GM12878 (cell line): Measurements from ENCODE around the gene UBE2D3. TPM values are rescaled to one million over a fixed set of nuclear protein-coding genes. Genes with fewer than 3 reads are reported as not detected.
A peak's percentile ranks its signal among the peaks of the same experiment; 100 is the strongest.

Experiments
- BMI1 ChIP-seq: fragments of 450-650 bp; IDR thresholded peaks from 2 replicates; pipeline ENCODE4 v1.6.1; 2016; ENCODE audit warnings: mild to moderate bottlenecking, moderate library complexity, borderline replicate concordance
- CBX5 ChIP-seq: sonication (generic); IDR thresholded peaks from 2 replicates; pipeline ENCODE4 v1.6.1; 2016; ENCODE audit warnings: low read depth, moderate library complexity, mild to moderate bottlenecking, inconsistent platforms
- CHD4 ChIP-seq: fragments of 200-600 bp; sonication (generic); IDR thresholded peaks from 2 replicates; pipeline ENCODE4 v1.6.1; 2016; ENCODE audit warnings: mild to moderate bottlenecking
- EP300 ChIP-seq, 2 experiments: fragments of 150-350 bp in 1 of 2; IDR thresholded peaks; 2 replicates each; pipeline ENCODE4 v1.6.1; 2011 to 2012; ENCODE audit warnings: low read depth in 2 of 2, low read length in 2 of 2, borderline replicate concordance in 1 of 2, improper control_type of control experiment in 1 of 2, inconsistent platforms in 1 of 2; ENCODE audit not compliant: control insufficient read depth in 1 of 2
- ETV6 ChIP-seq, 2 experiments: fragments of 450-650 bp in 1 of 2; IDR thresholded peaks in 1 of 2; conservative IDR thresholded peaks in 1 of 2; 2 replicates each; pipeline ENCODE4 v1.6.1; 2014; ENCODE audit warnings: antibody characterized with exemption in 1 of 2, borderline replicate concordance in 1 of 2, low read depth in 1 of 2, mild to moderate bottlenecking in 1 of 2, moderate library complexity in 1 of 2
- FOS ChIP-seq: IDR thresholded peaks from 3 replicates; pipeline ENCODE4 v1.6.1; 2011; ENCODE audit warnings: borderline replicate concordance; ENCODE audit not compliant: insufficient read length; ENCODE audit errors: extremely low read depth
- JUNB ChIP-seq: IDR thresholded peaks from 2 replicates; pipeline ENCODE4 v1.6.1; 2016; ENCODE audit warnings: antibody characterized with exemption, mild to moderate bottlenecking
- NBN ChIP-seq: fragments of 450-650 bp; IDR thresholded peaks from 2 replicates; pipeline ENCODE4 v1.6.1; 2016
- SREBF2 ChIP-seq: IDR thresholded peaks from 2 replicates; pipeline ENCODE4 v1.6.1; 2012; ENCODE audit warnings: mild to moderate bottlenecking, low read length
- STAT1 ChIP-seq: fragments of 450-650 bp; conservative IDR thresholded peaks from 2 replicates; pipeline ENCODE4 v1.6.1; 2014; ENCODE audit warnings: antibody characterized with exemption, mild to moderate bottlenecking
- TCF12 ChIP-seq: IDR thresholded peaks from 2 replicates; pipeline ENCODE4 v1.6.1; 2011; ENCODE audit warnings: low read depth, mild to moderate bottlenecking, low read length
- YBX1 ChIP-seq: fragments of 450-650 bp; IDR thresholded peaks from 2 replicates; pipeline ENCODE4 v1.6.1; 2016; ENCODE audit warnings: antibody characterized with exemption
- polyA plus RNA-seq, 11 experiments: library from polyadenylated mRNA; depleted of rRNA in 4 of 11; unstranded in 6 of 11; stranded (reverse) in 5 of 11; fragments of >200 nt; fragmentation: Nextera tagmentation in 4 of 11; fragmentation: Illumina TruSeq in 1 of 11; extraction: Ambion mirVana in 4 of 11; extraction: Trizol in 1 of 11; gene quantifications; 1 replicate in 1 of 11; 2 replicates in 10 of 11; pipeline versions ENCODE4 v1.2.1 to v1.2.3, GENCODE V29; 2011 to 2016; ENCODE audit warnings: inconsistent platforms in 2 of 11, missing spikeins in 2 of 11, low read depth in 1 of 11
- total RNA-seq, 4 experiments: library from RNA; depleted of rRNA in 3 of 4; stranded (reverse); fragments of >200 nt in 3 of 4; fragmentation: Illumina TruSeq in 1 of 4; extraction: Trizol in 1 of 4; gene quantifications; 2 replicates each; pipeline versions ENCODE4 v1.2.1 to v1.2.3, GENCODE V29; 2013 to 2021
- TF ChIP-seq, protein P1 (sequence below): fragments of 450-650 bp; conservative IDR thresholded peaks from 2 replicates; pipeline ENCODE4 v1.6.1; 2017; ENCODE audit warnings: mild to moderate bottlenecking, moderate library complexity
- TF ChIP-seq, protein P2 (sequence below): fragments of 450-650 bp; IDR thresholded peaks from 2 replicates; pipeline ENCODE4 v1.6.1; 2016; ENCODE audit warnings: mild to moderate bottlenecking
- TF ChIP-seq, protein P3 (sequence below): IDR thresholded peaks from 2 replicates; pipeline ENCODE4 v1.6.1; 2011; ENCODE audit warnings: mild to moderate bottlenecking, low read depth, low read length, moderate library complexity; ENCODE audit not compliant: insufficient replicate concordance
- TF ChIP-seq, protein P4 (sequence below): fragments of 450-650 bp; formaldehyde crosslinking; IDR thresholded peaks from 2 replicates; pipeline ENCODE4 v1.4.0; 2022; ENCODE audit warnings: mild to moderate bottlenecking, moderate library complexity
- TF ChIP-seq, protein P5 (sequence below): fragments of 450-650 bp; formaldehyde crosslinking; IDR thresholded peaks from 2 replicates; pipeline ENCODE4 v1.5.0; 2022; ENCODE audit warnings: mild to moderate bottlenecking, missing genetic modification characterization

UBE2D3 gene
- total and polyA plus RNA-seq, 10 of the 15 experiments (the other 5 are each of a cell fraction or from before 2014, with no cell fraction given): 162 to 572 (median 395) TPM

DNA sequence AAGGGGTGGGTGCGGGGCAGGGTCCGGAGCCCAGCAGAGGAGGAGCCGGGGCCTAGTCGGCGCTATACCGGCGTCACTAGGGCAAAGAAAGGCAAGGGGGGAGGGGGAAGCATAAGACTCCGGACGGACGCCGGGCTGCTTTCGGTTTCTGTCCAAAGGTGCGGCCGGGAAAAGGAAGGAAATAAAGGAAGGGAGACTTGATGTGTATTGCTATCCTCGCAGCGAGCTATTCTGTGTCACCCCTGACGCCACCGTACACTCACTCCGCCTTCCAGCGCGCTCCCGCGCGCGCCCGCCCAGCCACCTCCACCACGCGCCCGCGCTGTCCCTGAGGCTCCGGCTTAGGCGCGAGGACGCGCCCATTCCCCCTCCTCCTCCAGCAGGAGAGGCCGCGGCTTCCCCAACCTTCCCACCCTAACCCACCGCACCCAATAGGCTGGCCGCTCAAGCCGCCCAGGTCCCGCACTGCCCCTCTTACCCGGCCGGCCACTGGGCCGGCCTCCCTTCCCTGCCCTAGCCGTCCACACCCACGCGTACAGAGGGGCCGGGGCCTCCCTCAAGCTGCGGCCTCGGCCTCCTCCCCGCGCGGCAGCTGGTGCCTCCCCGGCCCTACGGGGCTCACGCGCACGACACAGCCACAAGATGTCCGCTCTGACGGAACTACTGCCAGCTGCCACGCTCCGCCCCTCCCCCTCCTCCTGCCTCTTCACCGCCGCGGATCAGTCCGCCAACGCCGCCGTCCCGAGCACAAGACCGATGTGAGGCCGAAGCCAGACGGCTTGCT is at the start of gene UBE2D3 (continued):
- TF ChIP-seq, protein P1, sequence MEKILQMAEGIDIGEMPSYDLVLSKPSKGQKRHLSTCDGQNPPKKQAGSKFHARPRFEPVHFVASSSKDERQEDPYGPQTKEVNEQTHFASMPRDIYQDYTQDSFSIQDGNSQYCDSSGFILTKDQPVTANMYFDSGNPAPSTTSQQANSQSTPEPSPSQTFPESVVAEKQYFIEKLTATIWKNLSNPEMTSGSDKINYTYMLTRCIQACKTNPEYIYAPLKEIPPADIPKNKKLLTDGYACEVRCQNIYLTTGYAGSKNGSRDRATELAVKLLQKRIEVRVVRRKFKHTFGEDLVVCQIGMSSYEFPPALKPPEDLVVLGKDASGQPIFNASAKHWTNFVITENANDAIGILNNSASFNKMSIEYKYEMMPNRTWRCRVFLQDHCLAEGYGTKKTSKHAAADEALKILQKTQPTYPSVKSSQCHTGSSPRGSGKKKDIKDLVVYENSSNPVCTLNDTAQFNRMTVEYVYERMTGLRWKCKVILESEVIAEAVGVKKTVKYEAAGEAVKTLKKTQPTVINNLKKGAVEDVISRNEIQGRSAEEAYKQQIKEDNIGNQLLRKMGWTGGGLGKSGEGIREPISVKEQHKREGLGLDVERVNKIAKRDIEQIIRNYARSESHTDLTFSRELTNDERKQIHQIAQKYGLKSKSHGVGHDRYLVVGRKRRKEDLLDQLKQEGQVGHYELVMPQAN: peak; percentile 89
- TF ChIP-seq BMI1 (no peak), CBX5 (no peak; the same call in 1 of the 2 replicates), CHD4 (no peak), FOS (no peak), JUNB (no peak), EP300 (IDR thresholded peaks at IDR 0.05; ENCODE audit: borderline replicate concordance in 1 of 2, control insufficient read depth in 1 of 2, low read depth in 2 of 2, low read length in 2 of 2) (peak; percentile 33 to 41; a peak in 2 of 4 replicates), SREBF2 (no peak), ETV6 (conservative IDR thresholded peaks at IDR 0.05 in 1 of 2, IDR thresholded peaks at IDR 0.05 in 1 of 2; ENCODE audit: borderline replicate concordance in 1 of 2, low read depth in 1 of 2) (peak in 1 of 2 experiments; percentile 84; a peak in 2 of 4 replicates), YBX1 (no peak), NBN (peak; percentile 74; the same call in 1 of the 2 replicates), STAT1 (peak; percentile 86; the same call in 1 of the 2 replicates), TCF12 (peak; percentile 94)
- TF ChIP-seq, protein P2, sequence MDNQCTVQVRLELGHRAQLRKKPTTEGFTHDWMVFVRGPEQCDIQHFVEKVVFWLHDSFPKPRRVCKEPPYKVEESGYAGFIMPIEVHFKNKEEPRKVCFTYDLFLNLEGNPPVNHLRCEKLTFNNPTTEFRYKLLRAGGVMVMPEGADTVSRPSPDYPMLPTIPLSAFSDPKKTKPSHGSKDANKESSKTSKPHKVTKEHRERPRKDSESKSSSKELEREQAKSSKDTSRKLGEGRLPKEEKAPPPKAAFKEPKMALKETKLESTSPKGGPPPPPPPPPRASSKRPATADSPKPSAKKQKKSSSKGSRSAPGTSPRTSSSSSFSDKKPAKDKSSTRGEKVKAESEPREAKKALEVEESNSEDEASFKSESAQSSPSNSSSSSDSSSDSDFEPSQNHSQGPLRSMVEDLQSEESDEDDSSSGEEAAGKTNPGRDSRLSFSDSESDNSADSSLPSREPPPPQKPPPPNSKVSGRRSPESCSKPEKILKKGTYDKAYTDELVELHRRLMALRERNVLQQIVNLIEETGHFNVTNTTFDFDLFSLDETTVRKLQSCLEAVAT: peak; percentile 83
- TF ChIP-seq, protein P3, sequence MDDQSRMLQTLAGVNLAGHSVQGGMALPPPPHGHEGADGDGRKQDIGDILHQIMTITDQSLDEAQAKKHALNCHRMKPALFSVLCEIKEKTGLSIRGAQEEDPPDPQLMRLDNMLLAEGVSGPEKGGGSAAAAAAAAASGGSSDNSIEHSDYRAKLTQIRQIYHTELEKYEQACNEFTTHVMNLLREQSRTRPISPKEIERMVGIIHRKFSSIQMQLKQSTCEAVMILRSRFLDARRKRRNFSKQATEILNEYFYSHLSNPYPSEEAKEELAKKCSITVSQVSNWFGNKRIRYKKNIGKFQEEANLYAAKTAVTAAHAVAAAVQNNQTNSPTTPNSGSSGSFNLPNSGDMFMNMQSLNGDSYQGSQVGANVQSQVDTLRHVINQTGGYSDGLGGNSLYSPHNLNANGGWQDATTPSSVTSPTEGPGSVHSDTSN: peak; percentile 81
- TF ChIP-seq, protein P4, sequence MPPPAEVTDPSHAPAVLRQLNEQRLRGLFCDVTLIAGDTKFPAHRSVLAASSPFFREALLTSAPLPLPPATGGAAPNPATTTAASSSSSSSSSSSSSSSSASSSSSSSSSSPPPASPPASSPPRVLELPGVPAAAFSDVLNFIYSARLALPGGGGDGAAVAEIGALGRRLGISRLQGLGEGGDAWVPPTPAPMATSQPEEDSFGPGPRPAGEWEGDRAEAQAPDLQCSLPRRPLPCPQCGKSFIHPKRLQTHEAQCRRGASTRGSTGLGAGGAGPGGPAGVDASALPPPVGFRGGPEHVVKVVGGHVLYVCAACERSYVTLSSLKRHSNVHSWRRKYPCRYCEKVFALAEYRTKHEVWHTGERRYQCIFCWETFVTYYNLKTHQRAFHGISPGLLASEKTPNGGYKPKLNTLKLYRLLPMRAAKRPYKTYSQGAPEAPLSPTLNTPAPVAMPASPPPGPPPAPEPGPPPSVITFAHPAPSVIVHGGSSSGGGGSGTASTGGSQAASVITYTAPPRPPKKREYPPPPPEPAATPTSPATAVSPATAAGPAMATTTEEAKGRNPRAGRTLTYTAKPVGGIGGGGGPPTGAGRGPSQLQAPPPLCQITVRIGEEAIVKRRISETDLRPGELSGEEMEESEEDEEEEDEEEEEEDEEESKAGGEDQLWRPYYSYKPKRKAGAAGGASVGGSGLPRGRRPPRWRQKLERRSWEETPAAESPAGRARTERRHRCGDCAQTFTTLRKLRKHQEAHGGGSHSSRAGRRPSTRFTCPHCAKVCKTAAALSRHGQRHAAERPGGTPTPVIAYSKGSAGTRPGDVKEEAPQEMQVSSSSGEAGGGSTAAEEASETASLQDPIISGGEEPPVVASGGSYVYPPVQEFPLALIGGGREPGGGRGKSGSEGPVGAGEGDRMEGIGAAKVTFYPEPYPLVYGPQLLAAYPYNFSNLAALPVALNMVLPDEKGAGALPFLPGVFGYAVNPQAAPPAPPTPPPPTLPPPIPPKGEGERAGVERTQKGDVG (CRISPR knock-in tag): no peak
- TF ChIP-seq, protein P5, sequence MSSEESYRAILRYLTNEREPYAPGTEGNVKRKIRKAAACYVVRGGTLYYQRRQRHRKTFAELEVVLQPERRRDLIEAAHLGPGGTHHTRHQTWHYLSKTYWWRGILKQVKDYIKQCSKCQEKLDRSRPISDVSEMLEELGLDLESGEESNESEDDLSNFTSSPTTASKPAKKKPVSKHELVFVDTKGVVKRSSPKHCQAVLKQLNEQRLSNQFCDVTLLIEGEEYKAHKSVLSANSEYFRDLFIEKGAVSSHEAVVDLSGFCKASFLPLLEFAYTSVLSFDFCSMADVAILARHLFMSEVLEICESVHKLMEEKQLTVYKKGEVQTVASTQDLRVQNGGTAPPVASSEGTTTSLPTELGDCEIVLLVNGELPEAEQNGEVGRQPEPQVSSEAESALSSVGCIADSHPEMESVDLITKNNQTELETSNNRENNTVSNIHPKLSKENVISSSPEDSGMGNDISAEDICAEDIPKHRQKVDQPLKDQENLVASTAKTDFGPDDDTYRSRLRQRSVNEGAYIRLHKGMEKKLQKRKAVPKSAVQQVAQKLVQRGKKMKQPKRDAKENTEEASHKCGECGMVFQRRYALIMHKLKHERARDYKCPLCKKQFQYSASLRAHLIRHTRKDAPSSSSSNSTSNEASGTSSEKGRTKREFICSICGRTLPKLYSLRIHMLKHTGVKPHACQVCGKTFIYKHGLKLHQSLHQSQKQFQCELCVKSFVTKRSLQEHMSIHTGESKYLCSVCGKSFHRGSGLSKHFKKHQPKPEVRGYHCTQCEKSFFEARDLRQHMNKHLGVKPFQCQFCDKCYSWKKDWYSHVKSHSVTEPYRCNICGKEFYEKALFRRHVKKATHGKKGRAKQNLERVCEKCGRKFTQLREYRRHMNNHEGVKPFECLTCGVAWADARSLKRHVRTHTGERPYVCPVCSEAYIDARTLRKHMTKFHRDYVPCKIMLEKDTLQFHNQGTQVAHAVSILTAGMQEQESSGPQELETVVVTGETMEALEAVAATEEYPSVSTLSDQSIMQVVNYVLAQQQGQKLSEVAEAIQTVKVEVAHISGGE (CRISPR knock-in tag): no peak
